ENCODE data around the gene KRAS.
A peak's percentile ranks its signal among the peaks of the same experiment; 100 is the strongest.
"Not testable (repeated sequence)": the region's sequence is repeated elsewhere in the genome, so short reads cannot be mapped to it uniquely, and the experiment has no call there.

The KRAS gene

DNA sequence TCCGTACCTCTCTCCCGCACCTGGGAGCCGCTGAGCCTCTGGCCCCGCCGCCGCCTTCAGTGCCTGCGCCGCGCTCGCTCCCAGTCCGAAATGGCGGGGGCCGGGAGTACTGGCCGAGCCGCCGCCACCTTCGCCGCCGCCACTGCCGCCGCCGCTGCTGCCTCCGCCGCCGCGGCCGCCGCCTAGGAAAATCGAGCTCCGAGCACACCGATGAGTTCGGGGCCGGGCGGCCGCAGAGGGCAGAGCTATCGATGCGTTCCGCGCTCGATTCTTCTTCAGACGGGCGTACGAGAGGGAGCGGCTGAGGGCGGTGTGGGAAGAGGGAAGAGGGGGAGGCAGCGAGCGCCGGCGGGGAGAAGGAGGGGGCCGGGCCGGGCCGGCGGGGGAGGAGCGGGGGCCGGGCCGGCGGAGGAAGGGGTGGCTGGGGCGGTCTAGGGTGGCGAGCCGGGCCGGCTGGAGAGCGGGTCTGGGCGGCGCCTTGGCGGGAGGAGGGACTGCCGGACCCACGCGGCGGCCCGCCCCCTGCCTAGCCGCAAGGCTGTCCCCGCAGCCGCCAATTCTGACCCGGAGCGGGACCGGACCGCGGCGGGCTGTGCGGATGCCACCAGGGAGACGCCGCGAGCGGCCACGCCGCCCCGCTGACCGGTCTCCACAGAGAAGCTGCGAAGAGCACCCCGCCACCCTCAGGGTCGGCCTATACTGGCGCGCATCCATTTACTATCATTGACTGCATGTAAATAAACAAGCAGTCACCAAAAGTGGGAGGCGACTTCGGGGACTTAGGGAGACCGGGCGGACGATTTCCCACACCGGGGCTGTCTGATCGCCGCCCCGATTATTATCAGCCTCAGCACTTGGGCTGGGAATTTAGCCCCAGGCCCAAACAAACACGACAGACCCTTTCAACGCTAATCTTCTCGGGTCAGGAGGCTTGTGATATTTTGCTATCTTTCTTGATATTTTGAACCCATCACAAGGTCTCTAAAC is at the start of gene KRAS:
Gene KRAS, minus strand, starts transcription at position 186 of the 987 bp plus-strand sequence.
- Mint-ChIP-seq H3K27ac (peak within 1 kb of the TSS; percentile 93), H3K27me3 (ENCODE audit: low read depth, poor library complexity) (peaks cover 5% of the 10 kb centered on the region), H3K9me3 (peaks cover 4% of the 10 kb centered on the region), H3K4me3 (peak within 1 kb of the TSS; percentile 94), H3K36me3 (ENCODE audit: low read depth) (peaks cover 18% of the 10 kb centered on the region), H3K4me1 (peaks cover 39% of the 10 kb centered on the region)
- peak; percentile 96 for DNase-seq
- TF ChIP-seq, protein P1, sequence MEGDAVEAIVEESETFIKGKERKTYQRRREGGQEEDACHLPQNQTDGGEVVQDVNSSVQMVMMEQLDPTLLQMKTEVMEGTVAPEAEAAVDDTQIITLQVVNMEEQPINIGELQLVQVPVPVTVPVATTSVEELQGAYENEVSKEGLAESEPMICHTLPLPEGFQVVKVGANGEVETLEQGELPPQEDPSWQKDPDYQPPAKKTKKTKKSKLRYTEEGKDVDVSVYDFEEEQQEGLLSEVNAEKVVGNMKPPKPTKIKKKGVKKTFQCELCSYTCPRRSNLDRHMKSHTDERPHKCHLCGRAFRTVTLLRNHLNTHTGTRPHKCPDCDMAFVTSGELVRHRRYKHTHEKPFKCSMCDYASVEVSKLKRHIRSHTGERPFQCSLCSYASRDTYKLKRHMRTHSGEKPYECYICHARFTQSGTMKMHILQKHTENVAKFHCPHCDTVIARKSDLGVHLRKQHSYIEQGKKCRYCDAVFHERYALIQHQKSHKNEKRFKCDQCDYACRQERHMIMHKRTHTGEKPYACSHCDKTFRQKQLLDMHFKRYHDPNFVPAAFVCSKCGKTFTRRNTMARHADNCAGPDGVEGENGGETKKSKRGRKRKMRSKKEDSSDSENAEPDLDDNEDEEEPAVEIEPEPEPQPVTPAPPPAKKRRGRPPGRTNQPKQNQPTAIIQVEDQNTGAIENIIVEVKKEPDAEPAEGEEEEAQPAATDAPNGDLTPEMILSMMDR (IDR thresholded peaks at IDR 0.05) = no peak

DNA sequence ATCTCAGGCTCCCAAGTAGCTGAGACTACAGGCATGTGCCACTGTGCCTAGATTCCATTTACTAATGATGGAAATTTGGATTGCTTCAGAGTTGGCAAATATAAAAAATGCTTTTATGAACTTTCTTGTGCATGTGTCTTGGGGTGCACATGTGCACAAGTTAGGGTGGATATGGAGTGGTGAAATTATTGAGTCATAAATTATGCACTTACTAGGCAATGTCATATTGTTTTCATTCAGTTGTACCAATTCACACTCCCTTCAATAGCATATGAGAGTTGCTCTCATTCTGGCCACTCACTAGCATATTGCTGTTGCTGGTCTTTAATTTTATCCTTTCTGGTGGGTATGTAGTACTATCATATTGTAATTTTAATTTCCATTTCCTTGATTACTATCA is 45.7 kb upstream of the KRAS start:
- Mint-ChIP-seq H3K27ac (no peak overlapping the region), H3K4me1 (no peaks in the 10 kb centered on the region), H3K9me3 (no peaks in the 10 kb centered on the region), H3K4me3 (no peak overlapping the region), H3K36me3 (ENCODE audit: low read depth) (no peaks in the 10 kb centered on the region), H3K27me3 (ENCODE audit: low read depth, poor library complexity) (no peaks in the 10 kb centered on the region)
- DNase-seq = no peak
- TF ChIP-seq, protein P1 (IDR thresholded peaks at IDR 0.05) = no peak

DNA sequence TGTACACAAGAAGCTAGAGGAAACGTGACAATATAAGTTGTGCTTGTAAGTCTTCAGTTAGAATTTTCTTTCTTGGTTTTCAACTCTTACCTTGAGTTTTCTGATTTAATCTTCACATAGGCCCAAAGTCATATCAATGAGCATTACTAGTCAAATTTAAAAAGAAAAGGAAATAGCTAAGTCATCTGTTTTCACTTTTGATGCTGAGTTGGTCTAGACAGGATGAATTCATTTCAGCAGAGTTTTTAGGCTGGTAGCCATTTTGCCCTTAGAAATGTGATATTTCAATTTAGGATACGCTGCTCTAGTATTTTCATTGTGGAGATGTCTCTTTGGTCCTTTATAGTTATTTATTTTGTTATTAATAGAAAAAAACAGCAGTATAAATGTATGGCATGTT is 44.6 kb upstream of the KRAS start:
- Mint-ChIP-seq H3K36me3 (ENCODE audit: low read depth) (no peaks in the 10 kb centered on the region), H3K4me1 (no peaks in the 10 kb centered on the region), H3K27me3 (ENCODE audit: low read depth, poor library complexity) (no peaks in the 10 kb centered on the region), H3K27ac (no peak overlapping the region), H3K4me3 (no peak overlapping the region), H3K9me3 (no peaks in the 10 kb centered on the region)
- TF ChIP-seq, protein P1 (IDR thresholded peaks at IDR 0.05) = no peak
- no peak for DNase-seq

DNA sequence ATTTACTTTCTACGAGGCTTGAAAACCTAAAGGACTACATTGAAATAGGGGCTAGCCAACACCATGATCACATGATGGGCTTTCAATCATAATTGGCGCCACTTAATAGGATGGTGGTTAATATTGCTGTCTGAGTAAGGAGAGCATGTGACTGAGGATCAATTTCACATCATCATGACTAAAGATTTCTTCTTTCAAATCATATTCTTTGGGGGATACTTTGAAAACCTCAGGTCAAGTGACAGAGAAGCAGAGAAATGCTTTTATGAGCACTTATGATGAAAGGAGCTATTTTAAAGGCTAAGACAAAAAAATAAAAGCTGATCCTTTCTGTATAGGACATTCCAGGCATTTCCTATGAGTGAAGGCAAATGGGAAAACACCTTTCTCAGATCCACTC is 42.9 kb upstream of the KRAS start:
- Mint-ChIP-seq H3K36me3 (ENCODE audit: low read depth) (no peaks in the 10 kb centered on the region), H3K27ac (no peak overlapping the region), H3K4me1 (no peaks in the 10 kb centered on the region), H3K27me3 (ENCODE audit: low read depth, poor library complexity) (no peaks in the 10 kb centered on the region), H3K4me3 (no peak overlapping the region), H3K9me3 (peaks cover 11% of the 10 kb centered on the region)
- TF ChIP-seq, protein P1 (IDR thresholded peaks at IDR 0.05) = no peak
- DNase-seq = no peak

DNA sequence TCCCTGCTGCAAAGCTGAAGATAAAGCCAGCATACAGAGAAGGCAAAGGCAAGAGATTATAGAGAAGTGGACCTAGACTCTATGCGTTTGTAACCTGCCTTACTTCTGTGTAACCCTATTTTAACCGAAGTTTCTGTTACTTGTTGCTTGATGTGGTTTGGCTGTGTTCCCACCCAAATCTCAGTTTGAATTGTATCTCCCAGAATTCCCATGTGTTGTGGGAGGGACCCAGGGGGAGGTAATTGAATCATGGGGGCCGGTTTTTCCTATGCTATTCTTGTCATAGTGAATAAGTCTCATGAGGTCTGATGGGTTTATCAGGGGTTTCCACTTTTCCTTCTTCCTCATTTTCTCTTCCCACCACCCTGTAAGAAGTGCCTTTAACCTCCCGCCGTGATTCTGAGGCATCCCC is 42.1 kb upstream of the KRAS start:
- H3K27ac Mint-ChIP-seq; H3K27me3 Mint-ChIP-seq (ENCODE audit: low read depth, poor library complexity); H3K4me3 Mint-ChIP-seq; H3K36me3 Mint-ChIP-seq (ENCODE audit: low read depth); DNase-seq; H3K4me1 Mint-ChIP-seq: not testable (repeated sequence)
- H3K9me3 Mint-ChIP-seq = peaks cover 11% of the 10 kb centered on the region

DNA sequence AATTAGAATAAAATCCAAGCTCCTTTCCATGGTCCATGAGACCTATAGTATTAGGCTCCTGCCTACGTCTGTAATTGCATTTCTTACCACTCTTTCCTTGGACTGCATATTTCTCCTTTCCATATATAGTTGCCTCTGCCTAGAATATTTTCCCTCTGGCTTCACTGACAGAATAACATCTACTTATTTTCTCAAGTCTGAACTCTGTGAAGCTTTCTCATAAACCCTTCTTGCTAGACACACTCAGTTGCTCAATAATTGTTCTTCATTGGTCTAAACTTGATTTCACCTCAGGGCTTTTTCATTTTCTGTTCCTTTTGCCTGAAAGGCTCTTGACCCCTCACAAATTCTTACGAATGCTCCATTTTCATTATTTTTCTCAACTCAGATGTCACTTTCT is 36.9 kb upstream of the KRAS start:
- Mint-ChIP-seq H3K4me1 (no peaks in the 10 kb centered on the region), H3K27ac (no peak overlapping the region), H3K9me3 (peaks cover 11% of the 10 kb centered on the region), H3K36me3 (ENCODE audit: low read depth) (no peaks in the 10 kb centered on the region), H3K27me3 (ENCODE audit: low read depth, poor library complexity) (no peaks in the 10 kb centered on the region), H3K4me3 (no peak overlapping the region)
- TF ChIP-seq, protein P1 (IDR thresholded peaks at IDR 0.05) = no peak
- DNase-seq = no peak
